ENCODE results near the gene CCDC60.

Gene CCDC60

DNA sequence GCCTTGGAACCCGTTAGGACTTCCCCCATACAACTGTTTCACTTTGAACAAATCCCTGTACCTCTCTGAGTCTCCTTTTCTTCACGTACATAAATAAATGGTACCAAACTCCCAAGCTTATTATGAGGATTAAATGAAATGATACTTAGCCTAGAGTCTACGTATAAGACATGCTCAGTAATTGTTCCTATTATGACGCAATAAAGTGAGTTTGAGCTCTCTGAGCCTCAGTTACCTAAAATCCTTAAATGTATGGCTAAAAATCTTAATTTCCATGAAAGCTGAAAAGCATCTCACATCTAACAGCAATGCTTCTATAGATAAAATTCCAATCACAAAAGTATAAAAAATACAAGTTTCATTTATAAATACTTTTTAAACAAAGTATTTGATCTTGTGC, 141.1 kb downstream of the CCDC60 start:
- no peak overlapping the region for H3K4me2 ChIP-seq (ENCODE audit: low read length)
- H3K79me2 ChIP-seq (ENCODE audit: low read length) = no peaks in the 10 kb centered on the region
- H3K4me3 ChIP-seq (ENCODE audit: low read length) = no peak overlapping the region
- H3K27ac ChIP-seq (ENCODE audit: low read length) = no peak overlapping the region
- no peaks in the 10 kb centered on the region for H3K27me3 ChIP-seq (ENCODE audit: low read depth, low read length)
- no peak overlapping the region for H2AFZ ChIP-seq (ENCODE audit: low read depth, low read length)
- no peaks in the 10 kb centered on the region for H4K20me1 ChIP-seq (ENCODE audit: insufficient read depth, low read length)
- H3K4me1 ChIP-seq (ENCODE audit: low read length) = no peaks in the 10 kb centered on the region
- TF ChIP-seq EZH2phosphoT487 (IDR thresholded peaks at IDR 0.05; ENCODE audit: low read depth) = no peak
- TF ChIP-seq, protein P1, sequence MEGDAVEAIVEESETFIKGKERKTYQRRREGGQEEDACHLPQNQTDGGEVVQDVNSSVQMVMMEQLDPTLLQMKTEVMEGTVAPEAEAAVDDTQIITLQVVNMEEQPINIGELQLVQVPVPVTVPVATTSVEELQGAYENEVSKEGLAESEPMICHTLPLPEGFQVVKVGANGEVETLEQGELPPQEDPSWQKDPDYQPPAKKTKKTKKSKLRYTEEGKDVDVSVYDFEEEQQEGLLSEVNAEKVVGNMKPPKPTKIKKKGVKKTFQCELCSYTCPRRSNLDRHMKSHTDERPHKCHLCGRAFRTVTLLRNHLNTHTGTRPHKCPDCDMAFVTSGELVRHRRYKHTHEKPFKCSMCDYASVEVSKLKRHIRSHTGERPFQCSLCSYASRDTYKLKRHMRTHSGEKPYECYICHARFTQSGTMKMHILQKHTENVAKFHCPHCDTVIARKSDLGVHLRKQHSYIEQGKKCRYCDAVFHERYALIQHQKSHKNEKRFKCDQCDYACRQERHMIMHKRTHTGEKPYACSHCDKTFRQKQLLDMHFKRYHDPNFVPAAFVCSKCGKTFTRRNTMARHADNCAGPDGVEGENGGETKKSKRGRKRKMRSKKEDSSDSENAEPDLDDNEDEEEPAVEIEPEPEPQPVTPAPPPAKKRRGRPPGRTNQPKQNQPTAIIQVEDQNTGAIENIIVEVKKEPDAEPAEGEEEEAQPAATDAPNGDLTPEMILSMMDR (IDR thresholded peaks at IDR 0.05; ENCODE audit: low read depth, low read length) = no peak
- H3K9ac ChIP-seq (ENCODE audit: low read length) = no peak overlapping the region
- H3K9me3 ChIP-seq (ENCODE audit: insufficient read depth, low read length) = no peaks in the 10 kb centered on the region
- H3K36me3 ChIP-seq (replicated peaks; ENCODE audit: low read depth, low read length) = no peaks in the 10 kb centered on the region

DNA sequence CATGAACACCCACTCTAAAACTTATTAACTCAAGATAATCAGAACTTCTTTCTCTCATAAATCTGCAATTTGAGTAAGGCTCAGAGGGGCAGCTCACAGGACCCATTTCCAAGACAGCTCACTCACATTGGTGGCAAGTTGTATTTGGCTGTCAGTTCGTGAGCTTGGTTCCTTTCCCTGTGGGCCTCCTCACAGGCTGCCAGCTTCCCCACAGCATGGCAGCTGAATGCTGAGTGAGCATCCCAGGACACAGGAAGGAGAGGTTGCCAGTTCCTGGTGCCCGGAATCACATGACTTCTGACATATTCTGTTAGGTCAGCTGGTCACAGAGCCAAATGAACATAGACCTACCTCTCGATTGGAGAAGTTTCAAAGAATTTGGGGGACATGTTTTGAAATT, 142.4 kb downstream of the CCDC60 start:
- H3K4me2 ChIP-seq (ENCODE audit: low read length) = no peak overlapping the region
- no peak overlapping the region for H2AFZ ChIP-seq (ENCODE audit: low read depth, low read length)

DNA sequence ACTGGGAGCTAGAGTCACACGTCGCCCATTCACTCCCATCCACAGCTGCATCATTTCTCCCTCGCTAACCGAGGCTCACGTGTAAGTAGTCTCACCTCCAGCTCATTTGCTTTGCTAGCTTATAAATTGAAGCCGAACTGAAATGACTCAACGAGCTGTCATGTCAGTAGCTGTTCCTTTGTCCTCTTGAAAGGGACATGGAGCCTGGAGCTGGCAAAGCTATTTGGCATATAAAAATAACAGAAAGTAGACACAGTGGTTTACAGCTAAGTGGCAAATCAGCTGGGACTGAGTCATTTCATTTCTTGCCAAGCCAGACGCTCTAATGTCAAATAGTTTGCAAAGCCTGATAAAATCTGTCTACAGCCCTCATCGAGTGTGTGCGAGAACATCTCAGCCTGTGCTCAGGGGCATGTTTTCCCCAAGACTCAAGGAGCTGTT, 144.6 kb downstream of the CCDC60 start:
- Histone ChIP-seq H3K27ac (ENCODE audit: low read length) (no peak overlapping the region), H3K9me3 (ENCODE audit: insufficient read depth, low read length) (no peaks in the 10 kb centered on the region), H2AFZ (ENCODE audit: low read depth, low read length) (no peak overlapping the region), H3K9ac (ENCODE audit: low read length) (no peak overlapping the region), H3K4me3 (ENCODE audit: low read length) (no peak overlapping the region), H3K27me3 (ENCODE audit: low read depth, low read length) (no peaks in the 10 kb centered on the region), H4K20me1 (ENCODE audit: insufficient read depth, low read length) (no peaks in the 10 kb centered on the region), H3K36me3 (replicated peaks; ENCODE audit: low read depth, low read length) (no peaks in the 10 kb centered on the region), H3K79me2 (ENCODE audit: low read length) (no peaks in the 10 kb centered on the region), H3K4me2 (ENCODE audit: low read length) (no peak overlapping the region), H3K4me1 (ENCODE audit: low read length) (no peaks in the 10 kb centered on the region)
- TF ChIP-seq, protein P1 (IDR thresholded peaks at IDR 0.05; ENCODE audit: low read depth, low read length) = no peak
- TF ChIP-seq EZH2phosphoT487 (IDR thresholded peaks at IDR 0.05; ENCODE audit: low read depth) = no peak

More for the DNA sequence above, 142.4 kb downstream of the CCDC60 start:
- H3K27me3 ChIP-seq (ENCODE audit: low read depth, low read length) = no peaks in the 10 kb centered on the region
- H3K4me3 ChIP-seq (ENCODE audit: low read length) = no peak overlapping the region
- no peaks in the 10 kb centered on the region for H3K9me3 ChIP-seq (ENCODE audit: insufficient read depth, low read length)
- no peaks in the 10 kb centered on the region for H3K36me3 ChIP-seq (replicated peaks; ENCODE audit: low read depth, low read length)
- H3K4me1 ChIP-seq (ENCODE audit: low read length) = no peaks in the 10 kb centered on the region
- H3K27ac ChIP-seq (ENCODE audit: low read length) = no peak overlapping the region
- TF ChIP-seq EZH2phosphoT487 (IDR thresholded peaks at IDR 0.05; ENCODE audit: low read depth) = no peak
- TF ChIP-seq, protein P1 (IDR thresholded peaks at IDR 0.05; ENCODE audit: low read depth, low read length) = no peak
- no peaks in the 10 kb centered on the region for H4K20me1 ChIP-seq (ENCODE audit: insufficient read depth, low read length)
- no peaks in the 10 kb centered on the region for H3K79me2 ChIP-seq (ENCODE audit: low read length)
- no peak overlapping the region for H3K9ac ChIP-seq (ENCODE audit: low read length)

DNA sequence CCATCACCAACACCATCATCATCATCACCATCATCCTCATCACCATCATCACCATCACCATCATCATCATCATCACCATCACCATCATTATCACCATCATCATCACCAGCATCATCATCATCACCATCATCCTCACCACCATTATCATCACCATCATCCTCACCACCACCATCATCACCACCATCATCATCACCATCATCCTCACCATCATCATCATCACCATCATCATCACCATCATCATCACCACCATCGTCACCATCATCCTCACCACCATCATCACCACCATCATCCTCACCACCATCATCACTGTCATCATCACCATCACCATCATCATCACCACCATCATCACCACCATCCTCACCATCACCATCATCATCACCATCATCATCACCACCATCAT, 146.0 kb downstream of the CCDC60 start:
- Histone ChIP-seq H3K27me3 (ENCODE audit: low read depth, low read length) (no peaks in the 10 kb centered on the region), H3K9me3 (ENCODE audit: insufficient read depth, low read length) (no peaks in the 10 kb centered on the region), H3K79me2 (ENCODE audit: low read length) (no peaks in the 10 kb centered on the region), H3K9ac (ENCODE audit: low read length) (no peak overlapping the region), H3K27ac (ENCODE audit: low read length) (no peak overlapping the region), H3K4me3 (ENCODE audit: low read length) (no peak overlapping the region), H3K4me2 (ENCODE audit: low read length) (no peak overlapping the region), H2AFZ (ENCODE audit: low read depth, low read length) (no peak overlapping the region), H3K4me1 (ENCODE audit: low read length) (no peaks in the 10 kb centered on the region), H3K36me3 (replicated peaks; ENCODE audit: low read depth, low read length) (no peaks in the 10 kb centered on the region), H4K20me1 (ENCODE audit: insufficient read depth, low read length) (no peaks in the 10 kb centered on the region)
- TF ChIP-seq, protein P1 (IDR thresholded peaks at IDR 0.05; ENCODE audit: low read depth, low read length) = no peak
- no peak for TF ChIP-seq EZH2phosphoT487 (IDR thresholded peaks at IDR 0.05; ENCODE audit: low read depth)
